Measurements from ENCODE around the gene OR10H3.

DNA sequence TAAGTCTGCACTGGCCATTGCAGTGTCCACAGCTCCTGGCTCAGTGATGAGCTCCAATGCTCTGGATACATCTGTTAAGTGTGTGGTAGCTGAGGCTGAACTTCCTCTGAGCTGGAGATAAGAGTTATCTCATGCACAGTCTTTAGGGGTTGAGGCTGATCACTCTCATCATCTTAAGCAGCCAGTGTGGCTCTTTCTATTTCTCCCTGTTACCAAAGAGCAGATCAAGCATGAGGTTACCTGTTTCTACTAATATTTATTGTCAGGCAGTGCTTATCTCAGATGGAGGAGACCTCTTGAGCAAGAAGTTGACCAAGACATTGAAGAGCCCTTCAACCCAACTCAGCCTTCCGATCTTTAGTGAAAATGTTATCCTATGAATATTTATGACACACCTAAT is 16.5 kb upstream of the OR10H3 start:
- TF ChIP-seq, protein P1, sequence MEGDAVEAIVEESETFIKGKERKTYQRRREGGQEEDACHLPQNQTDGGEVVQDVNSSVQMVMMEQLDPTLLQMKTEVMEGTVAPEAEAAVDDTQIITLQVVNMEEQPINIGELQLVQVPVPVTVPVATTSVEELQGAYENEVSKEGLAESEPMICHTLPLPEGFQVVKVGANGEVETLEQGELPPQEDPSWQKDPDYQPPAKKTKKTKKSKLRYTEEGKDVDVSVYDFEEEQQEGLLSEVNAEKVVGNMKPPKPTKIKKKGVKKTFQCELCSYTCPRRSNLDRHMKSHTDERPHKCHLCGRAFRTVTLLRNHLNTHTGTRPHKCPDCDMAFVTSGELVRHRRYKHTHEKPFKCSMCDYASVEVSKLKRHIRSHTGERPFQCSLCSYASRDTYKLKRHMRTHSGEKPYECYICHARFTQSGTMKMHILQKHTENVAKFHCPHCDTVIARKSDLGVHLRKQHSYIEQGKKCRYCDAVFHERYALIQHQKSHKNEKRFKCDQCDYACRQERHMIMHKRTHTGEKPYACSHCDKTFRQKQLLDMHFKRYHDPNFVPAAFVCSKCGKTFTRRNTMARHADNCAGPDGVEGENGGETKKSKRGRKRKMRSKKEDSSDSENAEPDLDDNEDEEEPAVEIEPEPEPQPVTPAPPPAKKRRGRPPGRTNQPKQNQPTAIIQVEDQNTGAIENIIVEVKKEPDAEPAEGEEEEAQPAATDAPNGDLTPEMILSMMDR (IDR thresholded peaks at IDR 0.05 in 8 of 11, conservative IDR thresholded peaks at IDR 0.05 in 3 of 11): no peak
- no peak for TF ChIP-seq POLR2A (IDR thresholded peaks at IDR 0.05)

All from spleen (tissue), 7 donors.